ENCODE results near the gene APOBEC3H. TPM values are rescaled to one million over a fixed set of nuclear protein-coding genes. Genes with fewer than 3 reads are reported as not detected.

APOBEC3H gene
- total RNA-seq, 2 experiments from 2014 or later, result 82.8 to 89.7 TPM

DNA sequence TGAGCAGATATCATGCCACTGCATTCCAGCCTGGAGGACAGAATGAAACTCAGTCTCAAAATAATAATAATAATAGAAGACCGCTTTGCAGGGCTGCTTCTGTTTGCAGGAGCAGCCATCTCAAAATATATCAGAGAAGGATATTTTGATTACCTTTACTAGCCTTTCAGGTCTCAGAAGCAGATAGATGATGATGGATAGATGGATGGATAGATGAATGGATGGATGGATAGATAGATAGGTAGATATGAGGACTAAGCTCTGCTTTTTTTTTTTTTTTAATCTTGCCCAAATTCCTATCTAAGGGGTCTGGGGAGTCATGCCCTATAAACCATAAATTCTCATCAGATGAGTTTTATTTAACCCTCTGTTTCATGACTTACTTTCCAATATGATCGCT, 18.5 kb downstream of the APOBEC3H start:
- Mint-ChIP-seq H3K27me3 (ENCODE audit: low read depth) (no peaks in the 10 kb centered on the region), H3K36me3 (ENCODE audit: low read depth) (no peaks in the 10 kb centered on the region), H3K9me3 (ENCODE audit: insufficient read depth) (no peaks in the 10 kb centered on the region), H3K27ac (peak overlapping the region; percentile 51), H3K4me3 (no peak overlapping the region), H3K4me1 (ENCODE audit: low read depth) (peaks cover 43% of the 10 kb centered on the region)
- DNase-seq, result no peak
- POLR2A ChIA-PET, result interaction anchor here (1.0 kb wide), 1 partner anchor 17 kb away, joined by 3 read pairs; no protein-coding TSS in a partner anchor
- CTCF ChIA-PET, result interaction anchor here (0.9 to 1.1 kb wide), 2 partner anchors 21 to 245 kb away, joined by 3 to 4 read pairs; no protein-coding TSS in a partner anchor
- no peak for ATAC-seq

DNA sequence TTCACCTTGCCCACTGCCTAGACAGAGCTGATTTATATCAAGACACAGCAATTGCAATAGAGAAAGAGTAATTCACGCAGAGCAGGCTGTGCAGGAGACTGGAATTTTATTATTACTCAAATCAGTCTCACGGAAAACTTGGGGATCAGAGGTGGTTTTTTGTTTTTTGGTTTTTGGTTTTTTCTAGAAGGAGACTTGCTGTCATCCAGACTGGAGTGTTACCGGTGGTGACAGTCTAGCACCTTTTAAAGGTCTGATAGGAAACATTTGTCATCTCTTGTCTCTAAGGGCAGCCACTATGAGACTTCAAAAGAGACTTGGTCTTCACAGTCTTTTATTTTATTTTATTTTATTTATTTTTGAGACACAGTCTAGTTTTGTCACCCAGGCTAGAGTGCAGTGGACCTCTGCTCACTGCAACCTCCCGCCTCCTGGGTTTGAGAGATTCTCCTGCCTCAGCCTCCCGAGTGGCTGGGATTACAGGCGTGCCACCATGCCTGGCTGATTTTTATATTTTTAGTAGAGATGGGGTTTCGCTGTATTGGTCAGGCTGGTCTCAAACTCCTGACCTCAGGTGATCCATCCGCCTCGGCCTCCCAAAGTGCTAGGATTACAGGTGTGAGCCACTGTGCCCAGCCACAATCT, 19.1 kb downstream of the APOBEC3H start:
- DNase-seq (no peak), ATAC-seq (peak; percentile 31)
- Mint-ChIP-seq H3K4me3 (no peak overlapping the region), H3K27me3 (ENCODE audit: low read depth) (no peaks in the 10 kb centered on the region), H3K9me3 (ENCODE audit: insufficient read depth) (no peaks in the 10 kb centered on the region), H3K36me3 (ENCODE audit: low read depth) (no peaks in the 10 kb centered on the region), H3K27ac (peak overlapping the region; percentile 51), H3K4me1 (ENCODE audit: low read depth) (peaks cover 40% of the 10 kb centered on the region)
- CTCF ChIA-PET, result interaction anchor here (0.9 to 1.1 kb wide), 2 partner anchors 22 to 246 kb away, joined by 3 to 4 read pairs; no protein-coding TSS in a partner anchor
- POLR2A ChIA-PET, result no interaction called here

DNA sequence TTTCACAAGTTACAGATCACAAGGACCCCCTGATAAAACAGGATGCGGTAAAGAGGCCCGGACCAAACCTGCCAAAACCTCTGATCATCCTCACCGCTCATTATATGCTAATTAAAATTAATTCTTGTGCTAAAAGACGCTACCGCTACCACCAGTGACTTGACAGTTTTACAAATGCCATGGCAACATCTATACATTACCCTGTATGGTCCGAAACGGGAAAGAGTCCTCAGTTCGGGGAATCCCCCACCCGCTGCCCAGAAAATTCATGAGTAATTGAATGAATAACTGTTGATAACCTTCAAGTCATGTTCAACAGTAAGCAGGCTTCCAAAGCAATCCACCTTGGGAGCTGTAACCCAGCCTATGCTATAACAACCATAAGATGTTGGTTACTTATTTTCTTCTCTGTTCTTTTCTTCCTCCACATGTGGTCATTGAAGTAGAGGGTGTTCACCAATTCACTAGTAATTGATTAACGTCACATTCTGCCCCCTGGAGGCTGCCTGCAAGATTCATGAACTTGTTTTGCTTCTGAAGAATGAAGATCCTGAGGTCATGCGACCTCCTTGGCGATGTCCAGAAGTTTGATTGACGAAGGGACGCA, 20.6 kb downstream of the APOBEC3H start:
- H3K27me3 Mint-ChIP-seq (ENCODE audit: low read depth), result no peaks in the 10 kb centered on the region
- H3K27ac Mint-ChIP-seq, result peak overlapping the region; percentile 84
- H3K4me1 Mint-ChIP-seq (ENCODE audit: low read depth), result peaks cover 48% of the 10 kb centered on the region
- peak overlapping the region; percentile 62 for H3K4me3 Mint-ChIP-seq
- DNase-seq, result peak; percentile 91
- ChIA-PET POLR2A (interaction anchor here (1.0 to 1.8 kb wide), 4 partner anchors 25 to 164 kb away, joined by 3 to 6 read pairs (median 4); partner anchors contain the start of gene APOBEC3C), CTCF (interaction anchor here (0.9 to 2.2 kb wide), 22 partner anchors 9 to 350 kb away, joined by 3 to 18 read pairs (median 4); partner anchors contain the start of genes APOBEC3C and APOBEC3H)
- no peaks in the 10 kb centered on the region for H3K9me3 Mint-ChIP-seq (ENCODE audit: insufficient read depth)
- no peaks in the 10 kb centered on the region for H3K36me3 Mint-ChIP-seq (ENCODE audit: low read depth)
- peak; percentile 83 for ATAC-seq

DNA sequence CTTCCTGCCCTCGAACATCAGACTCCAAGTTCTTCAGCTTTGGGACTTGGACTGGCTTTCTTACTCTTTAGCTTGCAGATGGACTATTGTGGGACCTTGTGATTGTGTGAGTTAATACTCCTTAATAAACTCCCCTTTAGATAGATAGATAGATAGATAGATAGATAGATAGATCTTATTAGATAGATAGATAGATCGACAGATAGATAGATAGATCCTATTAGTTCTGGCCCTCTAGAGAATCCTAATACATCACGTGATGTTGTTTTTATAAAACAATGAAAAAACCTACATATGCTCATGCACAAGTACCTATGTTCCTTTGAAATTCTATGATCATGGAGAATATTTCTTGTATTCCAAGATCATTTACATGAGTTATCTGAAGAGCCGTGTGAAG, 23.9 kb downstream of the APOBEC3H start:
- Mint-ChIP-seq H3K36me3 (ENCODE audit: low read depth) (no peaks in the 10 kb centered on the region), H3K4me3 (no peak overlapping the region), H3K9me3 (ENCODE audit: insufficient read depth) (no peaks in the 10 kb centered on the region), H3K27ac (no peak overlapping the region), H3K27me3 (ENCODE audit: low read depth) (no peaks in the 10 kb centered on the region), H3K4me1 (ENCODE audit: low read depth) (peaks cover 40% of the 10 kb centered on the region)
- ATAC-seq, result no peak
- DNase-seq, result no peak
- POLR2A ChIA-PET, result no interaction called here
- CTCF ChIA-PET, result interaction anchor here (1.1 to 1.6 kb wide), 2 partner anchors 31 to 182 kb away, joined by 3 to 4 read pairs; no protein-coding TSS in a partner anchor

GRCh38 chr22:39122772-39123470, 25.9 kb downstream of the APOBEC3H start:
- H3K4me1 Mint-ChIP-seq (ENCODE audit: low read depth), result peaks cover 22% of the 10 kb centered on the region
- CTCF ChIA-PET, result interaction anchor here (1.6 to 4.8 kb wide), 2 partner anchors 11 to 253 kb away, joined by 3 to 22 read pairs; no protein-coding TSS in a partner anchor
- peak overlapping the region; percentile 25 for H3K27ac Mint-ChIP-seq
- H3K4me3 Mint-ChIP-seq, result no peak overlapping the region
- no peaks in the 10 kb centered on the region for H3K27me3 Mint-ChIP-seq (ENCODE audit: low read depth)
- POLR2A ChIA-PET, result no interaction called here
- H3K36me3 Mint-ChIP-seq (ENCODE audit: low read depth), result no peaks in the 10 kb centered on the region
- DNase-seq (no peak), ATAC-seq (no peak)
- H3K9me3 Mint-ChIP-seq (ENCODE audit: insufficient read depth), result no peaks in the 10 kb centered on the region

DNA sequence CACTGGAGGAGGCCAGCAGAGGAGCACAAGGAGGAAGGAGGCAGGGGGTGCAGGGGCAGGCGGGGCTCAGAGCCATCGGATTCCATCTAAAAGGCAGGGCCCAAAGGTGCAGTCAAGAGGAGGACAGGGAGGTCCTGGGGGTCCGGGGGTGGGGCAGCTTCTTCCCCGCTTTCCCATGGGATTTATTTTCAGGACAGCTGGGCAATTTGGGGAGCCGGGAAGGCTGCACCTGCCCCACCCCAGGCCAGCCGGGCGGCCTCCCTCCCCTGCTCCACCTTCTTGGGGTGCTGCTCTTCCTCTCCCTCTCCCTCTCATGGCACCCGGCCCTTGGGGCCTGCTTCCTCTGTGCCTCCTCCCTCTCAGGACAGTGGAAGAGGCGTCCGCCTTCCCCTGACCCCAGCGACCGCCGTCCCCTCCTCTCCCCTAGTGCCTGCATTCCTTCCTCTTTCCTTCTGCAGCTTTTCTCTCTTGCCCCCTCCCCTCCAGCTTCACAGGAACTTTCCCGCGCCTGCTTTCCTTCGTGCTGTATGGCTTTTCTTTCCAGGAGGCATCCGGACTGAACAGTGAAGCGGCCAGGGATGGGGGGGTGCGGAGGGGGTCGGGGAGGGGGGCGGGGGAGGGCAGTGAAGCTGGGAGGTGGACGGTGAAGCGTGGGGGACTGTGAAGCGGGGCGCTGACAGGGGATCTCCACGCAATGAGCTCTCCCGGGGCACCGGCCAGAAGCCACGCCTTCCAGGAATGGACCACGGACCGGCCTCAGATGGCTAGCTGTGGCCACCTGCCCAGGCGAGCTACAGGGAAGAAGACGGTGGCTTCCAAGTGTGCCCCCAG, 26.9 kb downstream of the APOBEC3H start:
- peaks cover 14% of the 10 kb centered on the region for H3K4me1 Mint-ChIP-seq (ENCODE audit: low read depth)
- H3K9me3 Mint-ChIP-seq (ENCODE audit: insufficient read depth), result no peaks in the 10 kb centered on the region
- ChIA-PET CTCF (interaction anchor here (1.2 to 4.8 kb wide), 3 partner anchors 10 to 254 kb away, joined by 3 to 22 read pairs (median 4); no protein-coding TSS in a partner anchor), POLR2A (no interaction called here)
- no peak overlapping the region for H3K27ac Mint-ChIP-seq
- ATAC-seq (no peak), DNase-seq (no peak)
- no peak overlapping the region for H3K4me3 Mint-ChIP-seq
- H3K27me3 Mint-ChIP-seq (ENCODE audit: low read depth), result no peaks in the 10 kb centered on the region
- H3K36me3 Mint-ChIP-seq (ENCODE audit: low read depth), result no peaks in the 10 kb centered on the region

- CTCF ChIA-PET, result interaction anchor here (0.8 to 4.8 kb wide), 3 partner anchors 119 to 256 kb away, joined by 3 to 22 read pairs (median 7); no protein-coding TSS in a partner anchor
- Mint-ChIP-seq H3K4me3 (no peak overlapping the region), H3K27me3 (ENCODE audit: low read depth) (no peaks in the 10 kb centered on the region), H3K27ac (no peak overlapping the region), H3K4me1 (ENCODE audit: low read depth) (peaks cover 12% of the 10 kb centered on the region), H3K36me3 (ENCODE audit: low read depth) (no peaks in the 10 kb centered on the region), H3K9me3 (ENCODE audit: insufficient read depth) (no peaks in the 10 kb centered on the region)
- ATAC-seq (no peak), DNase-seq (no peak)
- POLR2A ChIA-PET, result interaction anchor here (1.1 to 1.2 kb wide), 2 partner anchors 48 to 77 kb away, joined by 3 read pairs; partner anchors contain the start of gene APOBEC3G
These were observed 28.6 kb downstream of the APOBEC3H start for GRCh38 chr22:39125622-39126021.

GRCh38 chr22:39128508-39128907, 31.5 kb downstream of the APOBEC3H start:
- ATAC-seq (no peak), DNase-seq (no peak)
- Mint-ChIP-seq H3K4me3 (no peak overlapping the region), H3K27me3 (ENCODE audit: low read depth) (no peaks in the 10 kb centered on the region), H3K27ac (no peak overlapping the region), H3K36me3 (ENCODE audit: low read depth) (no peaks in the 10 kb centered on the region), H3K9me3 (ENCODE audit: insufficient read depth) (no peaks in the 10 kb centered on the region), H3K4me1 (ENCODE audit: low read depth) (peaks cover 2% of the 10 kb centered on the region)
- POLR2A ChIA-PET, result no interaction called here
- CTCF ChIA-PET, result interaction anchor here (1.1 to 1.5 kb wide), 2 partner anchors 38 to 258 kb away, joined by 3 to 4 read pairs; no protein-coding TSS in a partner anchor

- Mint-ChIP-seq H3K27me3 (ENCODE audit: low read depth) (no peaks in the 10 kb centered on the region), H3K9me3 (ENCODE audit: insufficient read depth) (no peaks in the 10 kb centered on the region), H3K4me1 (ENCODE audit: low read depth) (peaks cover 2% of the 10 kb centered on the region), H3K36me3 (ENCODE audit: low read depth) (no peaks in the 10 kb centered on the region), H3K4me3 (no peak overlapping the region), H3K27ac (no peak overlapping the region)
- DNase-seq (no peak), ATAC-seq (no peak)
- ChIA-PET POLR2A (no interaction called here), CTCF (interaction anchor here (1.1 to 1.5 kb wide), 2 partner anchors 39 to 259 kb away, joined by 3 to 4 read pairs; no protein-coding TSS in a partner anchor)
These were observed 32.0 kb downstream of the APOBEC3H start for GRCh38 chr22:39129081-39129480.

- no peak for DNase-seq
- no peak for ATAC-seq
- POLR2A ChIA-PET, result no interaction called here
- Mint-ChIP-seq H3K4me3 (no peak overlapping the region), H3K9me3 (ENCODE audit: insufficient read depth) (no peaks in the 10 kb centered on the region), H3K36me3 (ENCODE audit: low read depth) (no peaks in the 10 kb centered on the region), H3K4me1 (ENCODE audit: low read depth) (peaks cover 2% of the 10 kb centered on the region), H3K27me3 (ENCODE audit: low read depth) (no peaks in the 10 kb centered on the region), H3K27ac (no peak overlapping the region)
- CTCF ChIA-PET, result interaction anchor here (1.1 to 1.5 kb wide), 2 partner anchors 40 to 260 kb away, joined by 3 to 4 read pairs; no protein-coding TSS in a partner anchor
These were observed 32.7 kb downstream of the APOBEC3H start for GRCh38 chr22:39129746-39130145.

- Mint-ChIP-seq H3K4me3 (no peak overlapping the region), H3K4me1 (ENCODE audit: low read depth) (peaks cover 2% of the 10 kb centered on the region), H3K9me3 (ENCODE audit: insufficient read depth) (no peaks in the 10 kb centered on the region), H3K27ac (no peak overlapping the region), H3K27me3 (ENCODE audit: low read depth) (no peaks in the 10 kb centered on the region), H3K36me3 (ENCODE audit: low read depth) (no peaks in the 10 kb centered on the region)
- ATAC-seq (no peak), DNase-seq (no peak)
- POLR2A ChIA-PET, result no interaction called here
- CTCF ChIA-PET, result interaction anchor here (0.9 kb wide), 1 partner anchor 52 kb away, joined by 3 read pairs; no protein-coding TSS in a partner anchor
These were observed 33.2 kb downstream of the APOBEC3H start for GRCh38 chr22:39130152-39130704.

All from activated CD8-positive, alpha-beta T cell treated with anti-CD3 and anti-CD28 coated beads, Interleukin-2, amount 10 ng/mL, durations not matched to agents 7 days and 5 days (primary cell).